GM10847 (cell line): ENCODE data around the gene UBALD1.
A peak's percentile ranks its signal among the peaks of the same experiment; 100 is the strongest.

Experiments used
- POLR2A ChIP-seq: IDR thresholded peaks from 2 replicates; pipeline ENCODE4 v1.6.1; 2011; ENCODE audit not compliant: insufficient read length; ENCODE audit errors: extremely low read depth

Gene UBALD1

GRCh38 chr16:4614571-4615383 lies at the start of gene UBALD1:
UBALD1 (minus strand) TSS chr16:4614888; CDS start chr16:4614797, 91 bp downstream.
- peak; percentile 71 for TF ChIP-seq POLR2A

- TF ChIP-seq POLR2A = no peak
Measured at GRCh38 chr16:4663777-4664465, 49.2 kb upstream of the UBALD1 start.

- TF ChIP-seq POLR2A = no peak
Measured at GRCh38 chr16:4663465-4663776, 48.7 kb upstream of the UBALD1 start.

GRCh38 chr16:4661661-4662060 lies 47.0 kb upstream of the UBALD1 start:
- TF ChIP-seq POLR2A = no peak

- no peak for TF ChIP-seq POLR2A
Measured at GRCh38 chr16:4660454-4661007, 45.8 kb upstream of the UBALD1 start.

- no peak for TF ChIP-seq POLR2A
Measured at GRCh38 chr16:4659363-4660353, 45.0 kb upstream of the UBALD1 start.

- TF ChIP-seq POLR2A = no peak
Measured at GRCh38 chr16:4656695-4657686, 42.3 kb upstream of the UBALD1 start.

GRCh38 chr16:4656221-4656620 lies 41.5 kb upstream of the UBALD1 start:
- no peak for TF ChIP-seq POLR2A

- no peak for TF ChIP-seq POLR2A
Measured at GRCh38 chr16:4655801-4656200, 41.1 kb upstream of the UBALD1 start.

- no peak for TF ChIP-seq POLR2A
Measured at GRCh38 chr16:4654964-4655590, 40.4 kb upstream of the UBALD1 start.

- TF ChIP-seq POLR2A = no peak
Measured at GRCh38 chr16:4654011-4654963, 39.6 kb upstream of the UBALD1 start.

- no peak for TF ChIP-seq POLR2A
Measured at GRCh38 chr16:4652561-4652960, 37.9 kb upstream of the UBALD1 start.
